GM18519 (cell line): ENCODE data around the gene CUX1.
"Not testable (repeated sequence)": the region's sequence is repeated elsewhere in the genome, so short reads cannot be mapped to it uniquely, and the experiment has no call there.

ENCODE experiments used
- ATAC-seq: cut with Tn5 transposase; IDR thresholded peaks from one replicate; pipeline ENCODE4 v1.9.1; 2021; ENCODE audit warnings: mild to moderate bottlenecking, moderate library complexity; ENCODE audit not compliant: unreplicated experiment, low FRiP score

The CUX1 gene

GRCh38 chr7:102330666-102331460 lies 513.4 kb downstream of the CUX1 start:
- not testable (repeated sequence) for ATAC-seq
